ENCODE measurements around the gene TPD52L1.

TPD52L1 gene

DNA sequence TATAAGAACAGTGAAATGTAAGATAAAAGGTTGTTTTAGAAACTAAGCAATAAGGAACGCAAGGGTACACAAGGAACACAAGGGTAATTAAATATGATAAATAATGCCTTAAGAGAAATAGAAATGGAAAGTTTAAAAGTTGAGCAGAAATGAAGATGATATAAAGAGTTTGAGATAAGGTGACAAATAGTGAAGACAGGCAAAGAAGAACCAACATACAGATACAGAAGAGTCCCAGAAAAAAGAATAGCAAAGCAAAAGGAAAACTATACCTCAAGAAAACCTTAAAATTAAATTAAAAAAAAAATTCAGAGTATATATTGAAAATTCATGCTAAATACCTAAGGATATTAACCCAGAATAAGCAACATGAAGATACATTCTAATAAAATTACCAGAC, 131.8 kb downstream of the TPD52L1 start:
- H3K27ac ChIP-seq = no peak overlapping the region
- TF ChIP-seq, protein P1, sequence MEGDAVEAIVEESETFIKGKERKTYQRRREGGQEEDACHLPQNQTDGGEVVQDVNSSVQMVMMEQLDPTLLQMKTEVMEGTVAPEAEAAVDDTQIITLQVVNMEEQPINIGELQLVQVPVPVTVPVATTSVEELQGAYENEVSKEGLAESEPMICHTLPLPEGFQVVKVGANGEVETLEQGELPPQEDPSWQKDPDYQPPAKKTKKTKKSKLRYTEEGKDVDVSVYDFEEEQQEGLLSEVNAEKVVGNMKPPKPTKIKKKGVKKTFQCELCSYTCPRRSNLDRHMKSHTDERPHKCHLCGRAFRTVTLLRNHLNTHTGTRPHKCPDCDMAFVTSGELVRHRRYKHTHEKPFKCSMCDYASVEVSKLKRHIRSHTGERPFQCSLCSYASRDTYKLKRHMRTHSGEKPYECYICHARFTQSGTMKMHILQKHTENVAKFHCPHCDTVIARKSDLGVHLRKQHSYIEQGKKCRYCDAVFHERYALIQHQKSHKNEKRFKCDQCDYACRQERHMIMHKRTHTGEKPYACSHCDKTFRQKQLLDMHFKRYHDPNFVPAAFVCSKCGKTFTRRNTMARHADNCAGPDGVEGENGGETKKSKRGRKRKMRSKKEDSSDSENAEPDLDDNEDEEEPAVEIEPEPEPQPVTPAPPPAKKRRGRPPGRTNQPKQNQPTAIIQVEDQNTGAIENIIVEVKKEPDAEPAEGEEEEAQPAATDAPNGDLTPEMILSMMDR (conservative IDR thresholded peaks at IDR 0.05) = no peak

DNA sequence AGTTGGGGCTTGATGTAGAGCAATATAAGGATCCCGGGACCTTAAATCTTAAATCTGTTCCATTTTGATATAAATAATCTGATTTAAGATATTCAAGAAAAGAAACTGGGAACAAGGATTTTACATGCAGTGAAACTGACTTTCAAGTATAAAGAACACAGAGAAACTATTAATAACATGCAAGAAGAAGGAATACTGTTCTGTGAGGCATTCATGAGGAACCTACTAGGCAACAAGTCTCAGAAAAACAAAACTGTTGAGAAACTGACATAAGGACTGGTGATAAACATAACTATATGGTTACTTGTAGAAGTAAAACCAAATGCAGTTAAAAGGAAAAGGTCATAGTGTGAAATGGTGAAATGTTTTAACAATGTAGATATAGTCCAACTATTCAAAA, 132.4 kb downstream of the TPD52L1 start:
- no peak overlapping the region for H3K27ac ChIP-seq
- TF ChIP-seq, protein P1 (conservative IDR thresholded peaks at IDR 0.05) = no peak

DNA sequence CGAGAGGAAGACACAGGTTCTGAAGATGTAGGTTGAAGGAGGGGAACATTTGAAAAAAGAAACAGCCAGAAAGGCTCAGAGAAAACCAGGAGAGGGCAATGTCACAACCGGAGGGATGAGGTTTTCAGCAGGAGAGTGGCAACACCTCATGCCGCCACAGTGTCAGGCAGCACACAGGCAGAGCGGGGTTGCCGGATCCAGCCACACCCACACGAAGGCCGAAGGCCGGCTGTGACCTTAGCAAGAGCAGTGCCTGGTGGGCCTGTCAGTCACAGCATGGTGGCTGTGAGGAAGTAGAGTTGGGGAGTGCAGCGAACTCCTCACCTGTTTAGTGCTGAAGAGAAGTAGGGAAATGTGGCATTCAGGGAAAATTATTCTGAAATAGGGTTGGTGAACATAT, 134.1 kb downstream of the TPD52L1 start:
- TF ChIP-seq, protein P1 (conservative IDR thresholded peaks at IDR 0.05) = no peak
- no peak overlapping the region for H3K27ac ChIP-seq

DNA sequence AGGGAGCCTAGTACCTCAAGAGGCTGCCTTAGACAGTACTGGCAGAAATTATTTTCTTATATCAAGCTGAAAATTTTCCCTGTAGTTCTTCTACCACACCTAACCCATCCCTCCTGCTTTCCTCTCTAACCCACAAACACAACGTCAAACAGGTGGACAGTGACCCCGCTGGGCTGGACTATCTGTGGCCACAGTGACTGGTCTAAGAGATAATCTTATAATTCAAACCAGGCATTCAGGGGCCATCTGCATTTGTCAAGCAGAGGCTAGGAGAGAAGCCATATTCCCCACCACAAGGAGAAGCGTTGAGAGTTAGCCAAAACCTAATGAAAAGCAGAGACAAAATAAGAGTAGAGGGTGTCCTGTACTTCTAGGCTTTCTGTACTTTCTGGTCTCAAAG, 140.0 kb downstream of the TPD52L1 start:
- no peak overlapping the region for H3K27ac ChIP-seq
- TF ChIP-seq, protein P1 (conservative IDR thresholded peaks at IDR 0.05) = no peak

DNA sequence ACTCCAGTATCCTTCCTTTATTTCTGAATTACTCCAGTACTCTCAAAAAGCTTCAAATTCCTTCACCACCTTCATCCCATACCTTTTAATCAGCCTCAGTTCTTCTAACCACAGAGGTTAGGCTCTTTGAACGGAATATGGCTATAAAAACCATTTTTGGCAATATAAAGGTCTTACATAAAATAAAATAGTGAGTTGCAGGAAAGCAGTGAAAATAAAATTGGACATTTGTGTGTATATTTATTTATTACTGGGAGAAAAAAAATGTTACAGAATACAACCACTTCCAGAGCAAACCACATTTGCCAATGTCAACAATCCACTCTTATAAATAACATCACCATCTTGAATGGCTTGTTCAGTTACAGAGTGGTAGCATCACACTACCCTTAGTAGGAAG, 140.5 kb downstream of the TPD52L1 start:
- TF ChIP-seq, protein P1 (conservative IDR thresholded peaks at IDR 0.05) = no peak
- H3K27ac ChIP-seq = no peak overlapping the region

DNA sequence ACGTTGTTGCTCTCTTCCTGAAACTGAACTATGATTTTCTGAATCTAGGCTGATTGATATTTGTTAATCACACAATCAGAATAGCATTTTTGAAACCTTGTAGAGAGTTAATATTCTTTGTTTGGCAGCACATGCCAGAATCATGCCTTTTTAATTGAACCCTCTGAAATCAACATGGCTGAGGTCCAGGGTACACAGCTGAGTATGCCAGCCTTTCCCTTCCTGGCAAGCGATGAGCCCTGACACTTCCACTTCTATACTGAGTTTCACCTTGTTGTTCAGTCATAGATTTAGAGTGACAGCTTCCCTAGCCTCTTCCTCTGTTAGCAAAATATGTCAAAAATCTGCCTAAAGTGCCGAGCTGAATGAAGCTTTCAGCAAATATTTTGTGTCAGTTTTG, 141.4 kb downstream of the TPD52L1 start:
- TF ChIP-seq, protein P1 (conservative IDR thresholded peaks at IDR 0.05) = no peak

DNA sequence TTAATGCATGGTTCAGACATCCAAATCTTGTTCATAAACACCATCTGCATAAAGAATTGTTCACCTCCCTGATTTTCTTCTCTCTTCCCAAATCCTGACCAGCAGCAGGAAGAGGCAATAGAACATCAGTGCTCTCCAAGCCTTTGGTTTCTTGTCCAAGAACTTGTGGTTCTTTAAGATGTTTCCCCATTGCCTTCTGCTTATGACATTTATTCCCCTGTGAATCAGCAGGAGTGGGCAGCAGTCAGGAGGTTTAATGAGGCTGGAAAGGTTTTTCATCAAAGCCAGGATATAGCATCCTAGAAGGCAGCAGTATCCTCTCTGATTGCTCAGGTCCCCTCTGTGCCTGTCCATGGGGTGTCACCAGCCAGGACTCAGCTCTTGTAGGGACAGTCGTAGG, 142.9 kb downstream of the TPD52L1 start:
- TF ChIP-seq, protein P1 (conservative IDR thresholded peaks at IDR 0.05) = no peak
- no peak overlapping the region for H3K27ac ChIP-seq

More for the DNA sequence above, 141.4 kb downstream of the TPD52L1 start:
- no peak overlapping the region for H3K27ac ChIP-seq

DNA sequence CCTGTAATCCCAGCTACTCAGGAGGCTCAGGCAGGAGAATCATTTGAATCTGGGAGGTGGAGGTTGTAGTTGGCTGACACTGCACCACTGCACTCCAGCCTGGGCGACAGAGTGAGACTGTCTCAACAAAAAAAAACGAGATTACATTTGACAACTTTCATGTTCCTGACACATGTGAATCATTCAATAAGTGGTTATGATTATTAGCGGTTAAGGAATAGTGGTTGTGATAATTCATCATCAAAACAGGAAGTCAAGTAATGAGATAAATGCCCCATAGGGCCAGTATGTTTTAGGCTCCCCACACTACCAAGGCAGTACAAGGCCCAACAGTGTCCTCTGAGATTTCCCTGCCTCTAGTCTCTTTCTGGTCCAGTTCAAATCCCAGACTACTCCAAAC, 145.7 kb downstream of the TPD52L1 start:
- TF ChIP-seq, protein P1 (conservative IDR thresholded peaks at IDR 0.05) = no peak
- H3K27ac ChIP-seq = no peak overlapping the region
